ENCODE measurements around the gene PROM1. TPM values are rescaled to one million over a fixed set of nuclear protein-coding genes. Genes with fewer than 3 reads are reported as not detected.

The PROM1 gene
- polyA plus RNA-seq, 2 donors: 0.37 to 0.47 TPM

DNA sequence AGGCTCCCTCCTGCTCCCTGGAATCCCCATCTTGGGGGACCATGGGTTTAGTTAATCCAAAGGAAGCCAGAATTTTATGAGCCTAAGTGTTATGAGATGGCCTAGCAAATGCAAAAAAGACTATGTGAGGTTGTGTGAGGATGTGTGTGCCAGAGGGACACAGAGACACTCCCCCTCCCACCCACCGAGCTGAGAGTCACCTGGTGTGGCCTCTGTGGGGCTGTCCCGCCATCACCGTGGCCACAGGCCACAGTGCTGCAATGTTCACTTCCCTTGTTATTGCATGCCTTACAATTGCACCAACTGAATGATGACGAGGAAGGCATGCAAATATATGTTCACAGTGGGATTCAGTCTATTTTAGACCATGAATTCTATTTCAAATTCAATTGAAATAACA is 120.2 kb downstream of the PROM1 start:
- no peaks in the 10 kb centered on the region for H3K36me3 ChIP-seq (ENCODE audit: control insufficient read depth in 2 of 2, insufficient read depth in 2 of 2, low read length in 1 of 2)
- WGBS, 2 donors: 56 to 64% methylated on average over 4 of the region's 4 CpGs
- no peak overlapping the region for H3K27ac ChIP-seq (ENCODE audit: low read depth in 2 of 2, low read length in 1 of 2)
- H3K9me3 ChIP-seq (ENCODE audit: control insufficient read depth in 2 of 2, insufficient read depth in 1 of 2, low read depth in 1 of 2, low read length in 1 of 2): no peaks in the 10 kb centered on the region
- no peaks in the 10 kb centered on the region for H3K4me1 ChIP-seq (ENCODE audit: control insufficient read depth in 2 of 2, insufficient read depth in 2 of 2, low read length in 1 of 2)
- no peak overlapping the region for H3K4me3 ChIP-seq (ENCODE audit: low read depth in 1 of 2, low read length in 2 of 2)
- no peaks in the 10 kb centered on the region for H3K27me3 ChIP-seq (ENCODE audit: control insufficient read depth in 1 of 2, insufficient read depth in 2 of 2, low read length in 2 of 2)

DNA sequence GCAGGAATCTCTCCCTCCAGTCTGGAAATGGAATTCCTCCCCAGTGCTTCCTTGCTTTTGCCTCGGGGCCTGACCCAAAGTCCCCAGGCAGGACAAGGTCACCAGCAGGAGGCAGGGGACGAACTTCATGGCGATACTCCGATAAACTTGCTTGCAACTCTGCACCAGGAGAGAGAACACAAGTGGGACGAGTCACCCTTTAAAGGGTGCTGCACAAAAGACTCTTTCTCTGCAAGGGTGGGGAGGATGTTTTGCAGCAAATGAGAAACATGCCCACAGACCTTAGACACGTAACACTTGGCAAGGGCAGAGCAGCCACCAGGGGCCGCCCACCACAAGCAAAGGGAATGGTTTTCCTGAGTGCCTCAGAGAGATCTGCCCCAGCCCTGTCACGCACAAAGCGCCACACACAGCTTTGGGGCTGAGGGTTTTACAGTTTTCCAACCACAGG is 120.8 kb downstream of the PROM1 start, which contains the start of gene FGFBP2:
TSS of gene FGFBP2 (minus strand) at position 175 of the 451 bp plus-strand sequence. CDS start at position 129, 46 bp downstream.
- no peak within 1 kb of the TSS for H3K4me3 ChIP-seq (ENCODE audit: low read depth in 1 of 2, low read length in 2 of 2)
- H3K27me3 ChIP-seq (ENCODE audit: control insufficient read depth in 1 of 2, insufficient read depth in 2 of 2, low read length in 2 of 2): no peaks in the 10 kb centered on the region
- H3K27ac ChIP-seq (ENCODE audit: low read depth in 2 of 2, low read length in 1 of 2): no peak within 1 kb of the TSS
- no peaks in the 10 kb centered on the region for H3K9me3 ChIP-seq (ENCODE audit: control insufficient read depth in 2 of 2, insufficient read depth in 1 of 2, low read depth in 1 of 2, low read length in 1 of 2)
- H3K4me1 ChIP-seq (ENCODE audit: control insufficient read depth in 2 of 2, insufficient read depth in 2 of 2, low read length in 1 of 2): no peaks in the 10 kb centered on the region
- no peaks in the 10 kb centered on the region for H3K36me3 ChIP-seq (ENCODE audit: control insufficient read depth in 2 of 2, insufficient read depth in 2 of 2, low read length in 1 of 2)
- WGBS, 2 donors: 36 to 40% methylated on average over 9 of the region's 9 CpGs

DNA sequence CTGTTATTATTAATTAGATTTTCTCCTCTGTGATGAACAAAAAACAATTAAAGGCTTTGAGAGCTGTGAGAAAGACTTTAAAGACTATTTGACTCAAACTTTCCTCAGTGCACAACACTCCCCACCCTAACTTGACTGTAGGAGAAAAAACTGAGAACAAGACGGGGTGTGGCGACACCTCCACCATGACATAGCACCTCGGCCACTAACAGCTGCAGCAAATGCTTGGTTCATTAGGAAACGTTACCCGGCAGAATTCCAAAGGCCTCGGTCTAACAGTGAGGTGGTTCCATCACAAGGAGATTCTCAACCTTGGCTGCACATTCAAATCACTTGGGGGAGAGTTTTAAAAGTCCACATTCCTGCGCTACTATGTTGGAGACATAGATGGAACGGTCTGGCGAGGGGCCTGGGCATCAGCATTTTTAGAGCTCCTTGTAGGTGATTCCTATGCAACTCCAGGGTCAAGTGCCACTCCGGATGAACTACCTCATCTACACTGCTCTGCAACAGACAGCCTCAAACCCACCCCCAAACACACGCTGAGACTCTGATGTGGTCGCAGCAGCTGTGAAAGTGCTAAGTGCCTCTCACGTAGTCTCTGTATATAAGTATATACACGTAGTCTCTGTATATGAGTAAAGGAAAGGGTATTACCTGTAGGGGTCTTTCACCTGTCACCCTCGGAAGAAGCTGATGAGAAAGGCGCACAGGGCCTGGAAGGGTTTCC is 121.9 kb downstream of the PROM1 start:
- WGBS, 2 donors: 76 to 82% methylated on average over 16 of the region's 16 CpGs

DNA sequence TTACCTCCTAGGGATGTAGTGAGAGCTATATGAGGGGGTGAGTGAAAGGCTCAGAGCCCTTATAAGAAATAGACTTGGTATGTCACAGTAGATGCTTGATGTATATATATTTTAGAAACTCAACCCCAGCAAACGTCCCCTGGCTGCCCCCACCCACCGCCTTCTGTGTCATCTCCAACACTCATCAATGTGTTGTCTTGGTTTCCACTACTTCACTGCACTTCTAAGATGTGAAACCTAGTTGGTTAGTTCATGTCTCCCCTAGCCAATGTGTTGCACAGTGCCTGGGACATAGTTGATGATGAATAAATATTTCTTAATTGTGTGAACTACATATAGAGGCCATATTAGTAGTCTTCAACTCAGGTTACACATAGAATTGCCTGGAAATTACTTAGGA is 125.3 kb downstream of the PROM1 start:
- WGBS, 2 donors: 70 to 89% methylated on average over 2 of the region's 2 CpGs
- no peaks in the 10 kb centered on the region for H3K9me3 ChIP-seq (ENCODE audit: control insufficient read depth in 2 of 2, insufficient read depth in 1 of 2, low read depth in 1 of 2, low read length in 1 of 2)
- H3K27me3 ChIP-seq (ENCODE audit: control insufficient read depth in 1 of 2, insufficient read depth in 2 of 2, low read length in 2 of 2): no peaks in the 10 kb centered on the region

More for the DNA sequence above, 121.9 kb downstream of the PROM1 start:
- H3K27me3 ChIP-seq (ENCODE audit: control insufficient read depth in 1 of 2, insufficient read depth in 2 of 2, low read length in 2 of 2): no peaks in the 10 kb centered on the region
- H3K27ac ChIP-seq (ENCODE audit: low read depth in 2 of 2, low read length in 1 of 2): no peak overlapping the region
- H3K9me3 ChIP-seq (ENCODE audit: control insufficient read depth in 2 of 2, insufficient read depth in 1 of 2, low read depth in 1 of 2, low read length in 1 of 2): no peaks in the 10 kb centered on the region
- H3K4me3 ChIP-seq (ENCODE audit: low read depth in 1 of 2, low read length in 2 of 2): no peak overlapping the region
- H3K36me3 ChIP-seq (ENCODE audit: control insufficient read depth in 2 of 2, insufficient read depth in 2 of 2, low read length in 1 of 2): no peaks in the 10 kb centered on the region
- no peaks in the 10 kb centered on the region for H3K4me1 ChIP-seq (ENCODE audit: control insufficient read depth in 2 of 2, insufficient read depth in 2 of 2, low read length in 1 of 2)

DNA sequence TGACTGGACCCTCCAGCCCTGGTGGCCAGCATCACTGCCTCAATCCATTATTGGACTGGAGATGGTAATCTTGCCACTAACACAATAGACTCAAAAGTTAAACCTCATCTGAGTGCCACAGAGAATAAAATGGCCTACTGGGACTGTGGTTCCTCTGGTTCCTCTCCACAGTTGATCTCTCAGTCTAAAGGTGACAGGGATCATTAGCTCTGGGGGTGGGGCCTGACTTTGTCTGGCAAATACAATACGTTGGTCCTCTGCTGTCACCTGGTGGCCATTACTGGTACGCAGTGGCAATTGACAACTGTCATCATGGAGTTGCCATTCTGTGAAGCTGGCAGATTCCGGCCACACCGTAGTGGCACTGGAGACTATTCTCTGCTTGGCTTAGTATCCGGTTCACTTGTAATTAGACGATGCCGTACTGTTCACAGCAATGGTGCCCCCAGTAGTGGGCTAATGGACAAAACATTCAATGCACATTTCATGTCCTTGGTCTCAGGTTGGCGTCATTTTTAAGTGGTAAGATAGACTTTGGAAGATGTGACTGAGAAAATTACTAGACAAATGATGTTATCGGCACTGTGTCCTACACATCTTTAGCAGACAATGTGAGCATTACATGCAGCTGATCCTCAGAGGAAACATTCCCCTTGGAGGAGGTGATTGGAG is 127.5 kb downstream of the PROM1 start:
- no peak overlapping the region for H3K27ac ChIP-seq (ENCODE audit: low read depth in 2 of 2, low read length in 1 of 2)
- no peaks in the 10 kb centered on the region for H3K27me3 ChIP-seq (ENCODE audit: control insufficient read depth in 1 of 2, insufficient read depth in 2 of 2, low read length in 2 of 2)
- 50 to 55% methylated on average over 9 of the region's 9 CpGs for WGBS, 2 donors
- H3K4me3 ChIP-seq (ENCODE audit: low read depth in 1 of 2, low read length in 2 of 2): no peak overlapping the region
- no peaks in the 10 kb centered on the region for H3K36me3 ChIP-seq (ENCODE audit: control insufficient read depth in 2 of 2, insufficient read depth in 2 of 2, low read length in 1 of 2)
- H3K4me1 ChIP-seq (ENCODE audit: control insufficient read depth in 2 of 2, insufficient read depth in 2 of 2, low read length in 1 of 2): no peaks in the 10 kb centered on the region
- H3K9me3 ChIP-seq (ENCODE audit: control insufficient read depth in 2 of 2, insufficient read depth in 1 of 2, low read depth in 1 of 2, low read length in 1 of 2): no peaks in the 10 kb centered on the region

More for the DNA sequence above, 125.3 kb downstream of the PROM1 start:
- H3K36me3 ChIP-seq (ENCODE audit: control insufficient read depth in 2 of 2, insufficient read depth in 2 of 2, low read length in 1 of 2): no peaks in the 10 kb centered on the region
- H3K4me1 ChIP-seq (ENCODE audit: control insufficient read depth in 2 of 2, insufficient read depth in 2 of 2, low read length in 1 of 2): no peaks in the 10 kb centered on the region
- H3K4me3 ChIP-seq (ENCODE audit: low read depth in 1 of 2, low read length in 2 of 2): no peak overlapping the region
- H3K27ac ChIP-seq (ENCODE audit: low read depth in 2 of 2, low read length in 1 of 2): no peak overlapping the region

DNA sequence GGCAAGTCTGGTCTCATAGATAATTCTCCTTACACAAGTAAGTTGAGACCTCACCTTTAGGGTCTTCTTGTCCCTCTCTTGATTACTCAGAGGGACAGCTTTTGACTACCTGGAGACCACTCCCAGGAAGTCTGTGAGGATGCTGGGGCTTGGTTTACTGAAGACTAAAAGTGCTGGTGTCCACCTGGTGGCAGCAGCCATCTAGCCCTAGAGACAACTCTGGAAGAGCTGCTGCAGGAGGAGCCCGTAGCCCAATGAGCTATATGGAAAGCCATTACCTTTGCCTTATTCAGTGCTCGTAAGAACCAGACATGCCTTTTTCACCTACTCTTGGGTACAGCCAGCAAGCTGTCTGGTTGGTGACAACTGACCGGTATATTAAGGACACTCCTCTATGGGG is 128.2 kb downstream of the PROM1 start:
- H3K27ac ChIP-seq (ENCODE audit: low read depth in 2 of 2, low read length in 1 of 2): no peak overlapping the region
- H3K27me3 ChIP-seq (ENCODE audit: control insufficient read depth in 1 of 2, insufficient read depth in 2 of 2, low read length in 2 of 2): no peaks in the 10 kb centered on the region
- no peaks in the 10 kb centered on the region for H3K4me1 ChIP-seq (ENCODE audit: control insufficient read depth in 2 of 2, insufficient read depth in 2 of 2, low read length in 1 of 2)
- H3K4me3 ChIP-seq (ENCODE audit: low read depth in 1 of 2, low read length in 2 of 2): no peak overlapping the region
- no peaks in the 10 kb centered on the region for H3K36me3 ChIP-seq (ENCODE audit: control insufficient read depth in 2 of 2, insufficient read depth in 2 of 2, low read length in 1 of 2)
- 87 to 89% methylated on average over 3 of the region's 3 CpGs for WGBS, 2 donors
- no peaks in the 10 kb centered on the region for H3K9me3 ChIP-seq (ENCODE audit: control insufficient read depth in 2 of 2, insufficient read depth in 1 of 2, low read depth in 1 of 2, low read length in 1 of 2)

DNA sequence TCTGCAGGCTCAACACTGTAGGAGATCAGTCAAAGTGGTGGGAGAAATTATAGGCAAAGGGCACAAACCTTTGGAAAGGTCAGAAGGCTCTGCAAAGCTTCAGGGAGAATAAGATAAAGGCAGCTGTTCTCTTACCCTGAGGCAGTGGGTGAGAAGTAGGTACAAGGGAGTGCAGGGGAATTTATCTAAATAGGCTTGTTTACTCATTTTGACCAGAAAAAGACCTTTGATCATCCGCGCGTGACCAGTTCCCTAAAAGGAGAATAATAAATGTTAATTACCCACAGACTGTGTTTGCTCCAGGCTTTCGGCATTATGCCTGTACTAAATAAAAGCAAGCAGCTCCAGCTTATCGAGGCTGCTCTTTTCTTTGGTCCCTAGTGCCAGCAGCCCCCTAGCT is 130.2 kb downstream of the PROM1 start:
- 82 to 83% methylated on average over 5 of the region's 5 CpGs for WGBS, 2 donors

DNA sequence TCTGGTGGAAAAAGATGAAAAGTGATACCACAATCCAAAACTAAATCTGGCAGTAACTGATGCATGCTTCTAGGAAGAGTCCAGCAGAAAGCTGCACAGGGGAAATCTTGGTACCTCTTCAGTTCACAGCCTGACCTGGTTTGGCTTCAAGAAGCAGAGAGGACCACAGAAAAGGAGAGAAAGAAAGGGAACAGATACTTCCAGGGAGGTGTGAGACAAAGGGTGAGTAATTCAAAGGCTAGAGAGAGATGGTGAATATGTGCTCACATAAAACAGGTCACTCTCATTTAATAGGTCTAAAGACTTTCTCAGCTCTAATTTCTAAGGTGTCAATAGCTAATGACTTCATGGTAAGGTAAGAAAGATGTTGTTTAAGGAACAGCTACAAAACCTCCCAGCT is 132.0 kb downstream of the PROM1 start:
- peaks cover 3% of the 10 kb centered on the region in 2 donors for H3K4me1 ChIP-seq (ENCODE audit: control insufficient read depth in 2 of 2, insufficient read depth in 2 of 2, low read length in 1 of 2)

More for the DNA sequence above, 130.2 kb downstream of the PROM1 start:
- H3K36me3 ChIP-seq (ENCODE audit: control insufficient read depth in 2 of 2, insufficient read depth in 2 of 2, low read length in 1 of 2): no peaks in the 10 kb centered on the region
- no peaks in the 10 kb centered on the region for H3K27me3 ChIP-seq (ENCODE audit: control insufficient read depth in 1 of 2, insufficient read depth in 2 of 2, low read length in 2 of 2)
- H3K9me3 ChIP-seq (ENCODE audit: control insufficient read depth in 2 of 2, insufficient read depth in 1 of 2, low read depth in 1 of 2, low read length in 1 of 2): no peaks in the 10 kb centered on the region
- no peak overlapping the region for H3K27ac ChIP-seq (ENCODE audit: low read depth in 2 of 2, low read length in 1 of 2)
- H3K4me1 ChIP-seq (ENCODE audit: control insufficient read depth in 2 of 2, insufficient read depth in 2 of 2, low read length in 1 of 2): no peaks in the 10 kb centered on the region
- no peak overlapping the region for H3K4me3 ChIP-seq (ENCODE audit: low read depth in 1 of 2, low read length in 2 of 2)

DNA sequence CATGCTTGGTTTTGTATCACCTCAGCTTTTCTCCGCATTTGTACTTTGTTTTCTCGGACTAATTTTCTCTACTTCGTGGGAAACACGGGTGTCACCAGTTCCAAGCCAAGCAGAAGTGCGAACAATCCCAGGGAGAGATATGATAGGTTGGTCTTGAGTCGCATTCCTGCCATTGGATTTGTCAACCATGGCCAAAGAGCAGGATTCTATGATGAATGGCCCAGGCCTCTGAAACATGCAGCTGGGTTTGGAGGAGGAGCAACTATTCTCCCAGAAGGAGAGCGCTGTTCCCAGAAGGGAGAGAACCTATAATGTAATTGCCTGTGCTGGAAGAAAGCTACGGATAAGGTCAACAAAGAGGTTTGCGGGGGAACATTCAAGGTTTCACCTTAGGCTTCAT is 135.0 kb downstream of the PROM1 start:
- H3K36me3 ChIP-seq (ENCODE audit: control insufficient read depth in 2 of 2, insufficient read depth in 2 of 2, low read length in 1 of 2): no peaks in the 10 kb centered on the region
- H3K9me3 ChIP-seq (ENCODE audit: control insufficient read depth in 2 of 2, insufficient read depth in 1 of 2, low read depth in 1 of 2, low read length in 1 of 2): no peaks in the 10 kb centered on the region
- WGBS, 2 donors: 79 to 80% methylated on average over 9 of the region's 9 CpGs
- peaks cover 3% of the 10 kb centered on the region in 2 donors for H3K4me1 ChIP-seq (ENCODE audit: control insufficient read depth in 2 of 2, insufficient read depth in 2 of 2, low read length in 1 of 2)
- H3K4me3 ChIP-seq (ENCODE audit: low read depth in 1 of 2, low read length in 2 of 2): no peak overlapping the region
- H3K27me3 ChIP-seq (ENCODE audit: control insufficient read depth in 1 of 2, insufficient read depth in 2 of 2, low read length in 2 of 2): no peaks in the 10 kb centered on the region
- no peak overlapping the region for H3K27ac ChIP-seq (ENCODE audit: low read depth in 2 of 2, low read length in 1 of 2)

More for the DNA sequence above, 132.0 kb downstream of the PROM1 start:
- Histone ChIP-seq H3K4me3 (ENCODE audit: low read depth in 1 of 2, low read length in 2 of 2) (no peak overlapping the region), H3K27ac (ENCODE audit: low read depth in 2 of 2, low read length in 1 of 2) (no peak overlapping the region), H3K27me3 (ENCODE audit: control insufficient read depth in 1 of 2, insufficient read depth in 2 of 2, low read length in 2 of 2) (no peaks in the 10 kb centered on the region), H3K9me3 (ENCODE audit: control insufficient read depth in 2 of 2, insufficient read depth in 1 of 2, low read depth in 1 of 2, low read length in 1 of 2) (no peaks in the 10 kb centered on the region), H3K36me3 (ENCODE audit: control insufficient read depth in 2 of 2, insufficient read depth in 2 of 2, low read length in 1 of 2) (no peaks in the 10 kb centered on the region)

Measured in esophagus (tissue), 2 donors.